MM.1S (cell line): ENCODE results near the gene SGPL1.

Source experiments
- DNase-seq: peaks from one replicate; pipeline ENCODE4 v3.0.0-alpha.2; 2015
- H2AFZ ChIP-seq: fragments of 300-600 bp; sonication (generic); 2 replicates; pipeline ENCODE4 v1.6.0; 2016; ENCODE audit warnings: antibody characterized with exemption, low read length
- H3F3A ChIP-seq: fragments of 300-600 bp; sonication (generic); 2 replicates; pipeline ENCODE4 v1.6.1; 2016; ENCODE audit warnings: mild to moderate bottlenecking, antibody characterized with exemption, low read length, moderate library complexity, mixed read lengths; ENCODE audit not compliant: insufficient read depth
- H3K27ac ChIP-seq: fragments of 300-600 bp; sonication (generic); 2 replicates; pipeline ENCODE4 v1.5.1; 2016; ENCODE audit warnings: mild to moderate bottlenecking, low read length
- H3K27me3 ChIP-seq: fragments of 300-600 bp; sonication (generic); replicated peaks from 2 replicates; pipeline ENCODE4 v1.6.0; 2016; ENCODE audit warnings: low read length; ENCODE audit not compliant: insufficient read depth
- H3K36me3 ChIP-seq: fragments of 300-600 bp; sonication (generic); replicated peaks from 2 replicates; pipeline ENCODE4 v1.6.1; 2016; ENCODE audit warnings: mild to moderate bottlenecking, low read length, mixed read lengths; ENCODE audit not compliant: insufficient read depth
- H3K4me1 ChIP-seq: fragments of 300-600 bp; sonication (generic); 2 replicates; pipeline ENCODE4 v1.6.1; 2016; ENCODE audit warnings: low read length, mixed read lengths
- H3K4me2 ChIP-seq: fragments of 300-600 bp; sonication (generic); 2 replicates; pipeline ENCODE4 v1.6.0; 2016; ENCODE audit warnings: low read depth, low read length
- H3K4me3 ChIP-seq: fragments of 300-600 bp; sonication (generic); 2 replicates; pipeline ENCODE4 v1.5.1; 2016; ENCODE audit warnings: low read length, mixed read lengths
- H3K79me2 ChIP-seq: fragments of 300-600 bp; sonication (generic); 2 replicates; pipeline ENCODE4 v1.6.1; 2016; ENCODE audit warnings: mixed run types, low read length, mixed read lengths
- H3K9ac ChIP-seq: fragments of 300-600 bp; sonication (generic); 2 replicates; pipeline ENCODE4 v1.6.1; 2016; ENCODE audit warnings: low read length, mixed read lengths
- H3K9me2 ChIP-seq: fragments of 300-600 bp; sonication (generic); replicated peaks from 2 replicates; pipeline ENCODE4 v1.6.1; 2016; ENCODE audit warnings: mild to moderate bottlenecking, low read length, mixed read lengths; ENCODE audit not compliant: insufficient read depth
- H3K9me3 ChIP-seq: fragments of 300-600 bp; sonication (generic); replicated peaks from 2 replicates; pipeline ENCODE4 v1.6.1; 2016; ENCODE audit warnings: mild to moderate bottlenecking, low read length, mixed read lengths; ENCODE audit not compliant: insufficient read depth
- H4K20me1 ChIP-seq: fragments of 300-600 bp; sonication (generic); 2 replicates; pipeline ENCODE4 v1.6.1; 2016; ENCODE audit warnings: mild to moderate bottlenecking, low read length, moderate library complexity, mixed read lengths; ENCODE audit not compliant: insufficient read depth
- EZH2 ChIP-seq: fragments of 300-600 bp; sonication (generic); optimal IDR thresholded peaks from 2 replicates; pipeline ENCODE3; 2017; ENCODE audit warnings: low read depth, mild to moderate bottlenecking, antibody characterized with exemption, low read length, mixed read lengths
- EZH2phosphoT487 ChIP-seq: fragments of 300-600 bp; sonication (generic); IDR thresholded peaks from 2 replicates; pipeline ENCODE4 v1.6.1; 2018; ENCODE audit warnings: antibody characterized with exemption, low read length
- TF ChIP-seq, protein P1 (sequence below): fragments of 300-600 bp; sonication (generic); IDR thresholded peaks from 2 replicates; pipeline ENCODE4 v1.5.1; 2016; ENCODE audit warnings: antibody characterized with exemption, low read length, mixed read lengths

Gene SGPL1

GRCh38 chr10:70872291-70872690, 56.5 kb downstream of the SGPL1 start:
- Histone ChIP-seq H3K4me2 (no peak overlapping the region), H3K9ac (no peak overlapping the region), H3K27me3 (no peaks in the 10 kb centered on the region), H3K9me2 (no peaks in the 10 kb centered on the region), H3K9me3 (no peaks in the 10 kb centered on the region), H3K4me1 (peaks cover 8% of the 10 kb centered on the region), H3K27ac (no peak overlapping the region), H3F3A (no peaks in the 10 kb centered on the region), H3K36me3 (no peaks in the 10 kb centered on the region), H2AFZ (no peak overlapping the region), H3K4me3 (no peak overlapping the region), H4K20me1 (no peaks in the 10 kb centered on the region), H3K79me2 (no peaks in the 10 kb centered on the region)
- no peak for DNase-seq
- no peak for TF ChIP-seq EZH2
- TF ChIP-seq, protein P1, sequence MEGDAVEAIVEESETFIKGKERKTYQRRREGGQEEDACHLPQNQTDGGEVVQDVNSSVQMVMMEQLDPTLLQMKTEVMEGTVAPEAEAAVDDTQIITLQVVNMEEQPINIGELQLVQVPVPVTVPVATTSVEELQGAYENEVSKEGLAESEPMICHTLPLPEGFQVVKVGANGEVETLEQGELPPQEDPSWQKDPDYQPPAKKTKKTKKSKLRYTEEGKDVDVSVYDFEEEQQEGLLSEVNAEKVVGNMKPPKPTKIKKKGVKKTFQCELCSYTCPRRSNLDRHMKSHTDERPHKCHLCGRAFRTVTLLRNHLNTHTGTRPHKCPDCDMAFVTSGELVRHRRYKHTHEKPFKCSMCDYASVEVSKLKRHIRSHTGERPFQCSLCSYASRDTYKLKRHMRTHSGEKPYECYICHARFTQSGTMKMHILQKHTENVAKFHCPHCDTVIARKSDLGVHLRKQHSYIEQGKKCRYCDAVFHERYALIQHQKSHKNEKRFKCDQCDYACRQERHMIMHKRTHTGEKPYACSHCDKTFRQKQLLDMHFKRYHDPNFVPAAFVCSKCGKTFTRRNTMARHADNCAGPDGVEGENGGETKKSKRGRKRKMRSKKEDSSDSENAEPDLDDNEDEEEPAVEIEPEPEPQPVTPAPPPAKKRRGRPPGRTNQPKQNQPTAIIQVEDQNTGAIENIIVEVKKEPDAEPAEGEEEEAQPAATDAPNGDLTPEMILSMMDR, result no peak
- no peak for TF ChIP-seq EZH2phosphoT487

- H3F3A ChIP-seq, result no peaks in the 10 kb centered on the region
- no peak overlapping the region for H3K27ac ChIP-seq
- H3K9me3 ChIP-seq, result no peaks in the 10 kb centered on the region
- H3K79me2 ChIP-seq, result no peaks in the 10 kb centered on the region
- TF ChIP-seq, protein P1, result no peak
- no peak for TF ChIP-seq EZH2phosphoT487
- TF ChIP-seq EZH2, result no peak
- no peaks in the 10 kb centered on the region for H3K4me1 ChIP-seq
- no peak overlapping the region for H2AFZ ChIP-seq
- H4K20me1 ChIP-seq, result no peaks in the 10 kb centered on the region
- no peak overlapping the region for H3K4me2 ChIP-seq
- no peak overlapping the region for H3K4me3 ChIP-seq
- H3K36me3 ChIP-seq, result no peaks in the 10 kb centered on the region
- DNase-seq, result no peak
- no peaks in the 10 kb centered on the region for H3K9me2 ChIP-seq
- no peaks in the 10 kb centered on the region for H3K27me3 ChIP-seq
- no peak overlapping the region for H3K9ac ChIP-seq
These were observed 58.3 kb downstream of the SGPL1 start for GRCh38 chr10:70874061-70874460.

DNA sequence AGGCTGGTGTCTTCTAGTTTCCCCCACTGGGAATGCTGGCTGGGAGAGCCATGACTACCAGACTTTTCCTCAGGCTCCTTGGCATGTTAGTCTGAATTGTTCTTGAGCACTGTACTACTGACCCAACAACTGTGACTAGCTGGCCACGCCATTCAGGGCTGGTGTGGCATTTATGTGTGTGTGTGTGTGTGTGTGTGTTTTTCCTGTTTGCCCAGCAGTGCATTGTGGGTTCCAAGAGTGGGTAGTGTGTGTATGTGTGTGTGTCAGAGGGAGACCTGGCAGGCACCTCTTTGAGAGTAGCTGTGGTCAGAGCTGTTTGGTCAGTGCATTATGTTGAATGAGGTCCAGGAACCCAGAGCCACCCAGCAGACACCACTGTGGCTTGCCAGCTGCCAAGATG, 63.5 kb downstream of the SGPL1 start:
- Histone ChIP-seq H3K4me1 (no peaks in the 10 kb centered on the region), H3K9me2 (no peaks in the 10 kb centered on the region), H3K27ac (no peak overlapping the region), H2AFZ (no peak overlapping the region), H4K20me1 (no peaks in the 10 kb centered on the region), H3K27me3 (no peaks in the 10 kb centered on the region), H3F3A (no peaks in the 10 kb centered on the region), H3K36me3 (no peaks in the 10 kb centered on the region), H3K79me2 (no peaks in the 10 kb centered on the region), H3K4me2 (no peak overlapping the region), H3K4me3 (no peak overlapping the region), H3K9me3 (no peaks in the 10 kb centered on the region), H3K9ac (no peak overlapping the region)
- TF ChIP-seq, protein P1, result no peak
- TF ChIP-seq EZH2phosphoT487 (no peak), EZH2 (no peak)
- DNase-seq, result no peak
